Lung (tissue), 12 donors: ENCODE results near the gene HIBCH. TPM values are rescaled to one million over a fixed set of nuclear protein-coding genes. Genes with fewer than 3 reads are reported as not detected.
"Not testable (repeated sequence)": the region's sequence is repeated elsewhere in the genome, so short reads cannot be mapped to it uniquely, and the experiment has no call there.

Experiments
- ATAC-seq: fragments of 200-7000 bp; cut with Tn5 transposase; one replicate; pipeline ENCODE4 v1.9.1; 2020; ENCODE audit warnings: moderate number of reproducible peaks; ENCODE audit not compliant: insufficient read depth, low FRiP score
- DNase-seq, 3 donors: peaks; one replicate each; pipeline ENCODE4 v3.0.0-alpha.2; 2013 to 2017
- H3K27ac ChIP-seq, 2 donors: one replicate each; pipeline ENCODE4 v1.5.1; 2013; ENCODE audit warnings: mild to moderate bottlenecking in 2 of 2, moderate library complexity in 2 of 2, control low read depth in 1 of 2, inconsistent platforms in 1 of 2, low read depth in 1 of 2, low read length in 1 of 2
- H3K27me3 ChIP-seq, 3 donors: one replicate each; pipeline ENCODE4 v1.5.1; 2013; ENCODE audit warnings: low read length in 2 of 3; ENCODE audit not compliant: control insufficient read depth in 3 of 3, insufficient read depth in 3 of 3
- H3K36me3 ChIP-seq, 4 donors: one replicate each; pipeline ENCODE4 v1.5.1; 2013; ENCODE audit warnings: low read length in 4 of 4, mild to moderate bottlenecking in 1 of 4, moderate library complexity in 1 of 4; ENCODE audit not compliant: control insufficient read depth in 4 of 4, insufficient read depth in 4 of 4
- H3K4me1 ChIP-seq, 5 donors: one replicate each; pipeline ENCODE4 v1.5.1; 2013; ENCODE audit warnings: low read length in 5 of 5, mild to moderate bottlenecking in 2 of 5, moderate library complexity in 1 of 5; ENCODE audit not compliant: control insufficient read depth in 5 of 5, insufficient read depth in 5 of 5
- H3K4me3 ChIP-seq: one replicate; pipeline ENCODE4 v1.5.1; 2013; ENCODE audit warnings: mild to moderate bottlenecking, control low read depth, moderate library complexity
- H3K9ac ChIP-seq, 2 donors: one replicate each; pipeline ENCODE4 v1.5.1; 2013; ENCODE audit warnings: low read length in 2 of 2, control low read depth in 1 of 2; ENCODE audit not compliant: insufficient read depth in 1 of 2
- H3K9me3 ChIP-seq, 4 donors: one replicate each; pipeline ENCODE4 v1.5.1; 2013; ENCODE audit warnings: low read length in 3 of 4, mild to moderate bottlenecking in 1 of 4, moderate library complexity in 1 of 4; ENCODE audit not compliant: control insufficient read depth in 4 of 4, insufficient read depth in 3 of 4
- WGBS, 2 donors: extraction: QIAGEN DNeasy Blood & Tissue Kit; methylation state at CpG; one replicate each; pipeline ENCODE4 v1.1.7; 2013; 5-methylcytosine and 5-hydroxymethylcytosine counted together
- polyA plus RNA-seq, 2 donors: library from polyadenylated mRNA; stranded (reverse); fragments of 200-250 nt; gene quantifications; one replicate each; pipeline ENCODE4 v1.2.1, GENCODE V29; 2013
- total RNA-seq, 2 donors: library from RNA; depleted of rRNA in 1 of 2; stranded (reverse); fragments of >200 nt in 1 of 2; gene quantifications; one replicate each; pipeline ENCODE4 v1.2.1, GENCODE V29; 2014 to 2021
- TF ChIP-seq, protein P1 (sequence below): IDR thresholded peaks from 2 replicates; pipeline ENCODE4 v1.5.1; 2012; ENCODE audit warnings: mild to moderate bottlenecking; ENCODE audit errors: control extremely low read depth, extremely low read depth
- donor health status: control.
- donor health status: control.
- donor health status: Bipolar disorder and iron deficiency.
- donor health status: healthy.
- donor health status: DM: yes; HTN: yes; CAD: no.

The HIBCH gene
- total and polyA plus RNA-seq, 4 donors = 14.2 to 50.0 (median 17.9) TPM

DNA sequence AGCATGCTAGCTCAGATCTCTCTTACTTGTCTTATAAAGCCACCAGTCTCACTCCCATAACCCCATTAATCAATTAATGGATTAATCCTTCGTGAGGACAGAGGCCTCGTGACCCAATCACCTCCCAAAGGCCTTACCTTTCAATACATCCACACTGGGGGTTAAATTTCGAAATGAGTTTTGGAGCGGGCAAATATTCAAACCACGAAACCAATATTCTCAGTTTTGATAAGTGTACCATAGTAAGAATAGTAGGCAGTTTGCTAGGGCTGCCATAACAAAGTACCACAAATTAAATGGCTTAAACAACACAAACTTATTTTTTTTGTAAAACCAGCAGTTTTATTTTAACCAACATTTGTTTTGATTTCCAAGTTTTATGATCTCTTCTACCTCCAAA, 15.2 kb downstream of the HIBCH start:
- H3K4me1 ChIP-seq = peaks cover 0 to 4% (median 0%) of the 10 kb centered on the region in 5 donors
- WGBS, 2 donors = 90 to 94% methylated on average over 5 of the region's 5 CpGs
- no peak overlapping the region for H3K9ac ChIP-seq
- no peak overlapping the region for H3K27ac ChIP-seq
- H3K4me3 ChIP-seq = no peak overlapping the region
- no peaks in the 10 kb centered on the region for H3K27me3 ChIP-seq
- peaks cover 0 to 5% (median 0%) of the 10 kb centered on the region in 4 donors for H3K9me3 ChIP-seq
- ATAC-seq = no peak
- TF ChIP-seq, protein P1, sequence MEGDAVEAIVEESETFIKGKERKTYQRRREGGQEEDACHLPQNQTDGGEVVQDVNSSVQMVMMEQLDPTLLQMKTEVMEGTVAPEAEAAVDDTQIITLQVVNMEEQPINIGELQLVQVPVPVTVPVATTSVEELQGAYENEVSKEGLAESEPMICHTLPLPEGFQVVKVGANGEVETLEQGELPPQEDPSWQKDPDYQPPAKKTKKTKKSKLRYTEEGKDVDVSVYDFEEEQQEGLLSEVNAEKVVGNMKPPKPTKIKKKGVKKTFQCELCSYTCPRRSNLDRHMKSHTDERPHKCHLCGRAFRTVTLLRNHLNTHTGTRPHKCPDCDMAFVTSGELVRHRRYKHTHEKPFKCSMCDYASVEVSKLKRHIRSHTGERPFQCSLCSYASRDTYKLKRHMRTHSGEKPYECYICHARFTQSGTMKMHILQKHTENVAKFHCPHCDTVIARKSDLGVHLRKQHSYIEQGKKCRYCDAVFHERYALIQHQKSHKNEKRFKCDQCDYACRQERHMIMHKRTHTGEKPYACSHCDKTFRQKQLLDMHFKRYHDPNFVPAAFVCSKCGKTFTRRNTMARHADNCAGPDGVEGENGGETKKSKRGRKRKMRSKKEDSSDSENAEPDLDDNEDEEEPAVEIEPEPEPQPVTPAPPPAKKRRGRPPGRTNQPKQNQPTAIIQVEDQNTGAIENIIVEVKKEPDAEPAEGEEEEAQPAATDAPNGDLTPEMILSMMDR = no peak
- DNase-seq = no peak
- peaks cover 6 to 17% (median 9%) of the 10 kb centered on the region in 4 donors for H3K36me3 ChIP-seq

DNA sequence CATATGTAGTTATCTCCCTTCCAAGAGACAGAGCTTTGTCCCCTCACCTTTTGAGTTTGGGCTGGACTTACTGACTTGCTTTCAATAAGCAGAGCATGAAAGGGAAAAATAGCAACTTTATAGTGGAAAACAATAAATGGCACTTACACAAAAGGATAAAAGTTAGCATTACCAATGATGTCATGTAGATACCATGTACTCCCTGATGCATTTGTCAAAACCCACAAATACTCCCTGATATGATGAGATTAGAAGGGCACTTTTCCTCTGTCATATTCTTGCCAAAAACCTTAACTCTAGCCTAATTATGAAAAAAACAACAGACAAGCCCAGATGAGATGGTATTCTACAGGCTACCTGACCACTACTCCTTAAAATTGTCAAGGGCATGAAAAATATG, 16.0 kb downstream of the HIBCH start:
- H3K9me3 ChIP-seq = peaks cover 0 to 4% (median 0%) of the 10 kb centered on the region in 4 donors
- H3K27me3 ChIP-seq = no peaks in the 10 kb centered on the region
- ATAC-seq = no peak
- no peak overlapping the region for H3K27ac ChIP-seq
- peaks cover 6 to 17% (median 9%) of the 10 kb centered on the region in 4 donors for H3K36me3 ChIP-seq
- no peak overlapping the region for H3K9ac ChIP-seq
- peaks cover 0 to 4% (median 0%) of the 10 kb centered on the region in 5 donors for H3K4me1 ChIP-seq
- H3K4me3 ChIP-seq = no peak overlapping the region
- TF ChIP-seq, protein P1 = no peak
- no peak for DNase-seq

DNA sequence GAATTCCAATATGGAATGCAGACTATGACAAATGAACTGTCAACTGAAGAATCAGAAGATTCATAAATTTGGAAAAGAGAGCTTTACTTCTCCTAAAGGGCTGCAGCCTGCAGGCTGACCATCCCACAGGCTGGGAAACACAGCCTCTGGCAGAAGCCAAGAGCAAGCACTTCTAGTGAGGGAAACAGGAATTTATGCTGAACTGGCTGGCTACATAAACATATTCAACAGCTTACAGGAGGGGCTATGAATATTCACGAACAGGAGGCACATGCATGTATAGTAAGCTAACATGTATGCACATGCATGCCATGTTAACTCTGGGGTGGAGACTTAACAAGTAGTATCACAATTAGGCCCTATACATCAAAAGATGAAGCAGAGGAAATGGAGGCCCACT, 17.6 kb downstream of the HIBCH start:
- 97 to 100% methylated on average over 1 of the region's 1 CpG for WGBS, 2 donors
- ATAC-seq (no peak), DNase-seq (no peak)
- no peaks in the 10 kb centered on the region for H3K27me3 ChIP-seq
- H3K9ac ChIP-seq = no peak overlapping the region
- peaks cover 0 to 4% (median 0%) of the 10 kb centered on the region in 5 donors for H3K4me1 ChIP-seq
- peaks cover 5 to 16% (median 8%) of the 10 kb centered on the region in 4 donors for H3K36me3 ChIP-seq
- H3K27ac ChIP-seq = no peak overlapping the region
- no peak overlapping the region for H3K4me3 ChIP-seq
- H3K9me3 ChIP-seq = peaks cover 0 to 3% (median 0%) of the 10 kb centered on the region in 4 donors
- TF ChIP-seq, protein P1 = no peak

DNA sequence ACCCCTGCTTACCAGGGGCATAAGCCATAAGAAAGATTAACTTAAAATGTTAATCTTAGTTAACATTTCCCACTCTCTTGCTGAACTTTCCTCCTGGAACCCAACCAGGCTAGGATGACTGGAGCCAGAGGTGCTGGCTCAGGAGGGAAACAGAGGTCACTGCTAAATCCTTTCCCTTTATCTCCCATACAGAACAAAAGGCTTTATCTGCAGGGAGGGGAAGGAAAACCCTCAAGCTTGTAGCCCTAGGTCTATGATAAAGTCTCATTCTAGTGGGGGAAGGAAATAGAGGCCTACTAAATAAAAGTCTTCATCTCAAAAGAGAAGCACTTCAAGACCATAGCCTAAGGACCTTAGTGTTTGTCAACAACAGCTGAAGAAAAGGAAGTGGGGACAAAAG, 18.6 kb downstream of the HIBCH start:
- Histone ChIP-seq H3K27ac (no peak overlapping the region), H3K27me3 (no peaks in the 10 kb centered on the region), H3K4me1 (peaks cover 0 to 4% (median 0%) of the 10 kb centered on the region in 5 donors), H3K9me3 (peaks cover 0 to 3% (median 0%) of the 10 kb centered on the region in 4 donors), H3K4me3 (no peak overlapping the region), H3K36me3 (peaks cover 4 to 13% (median 8%) of the 10 kb centered on the region in 4 donors), H3K9ac (no peak overlapping the region)
- TF ChIP-seq, protein P1 = no peak
- ATAC-seq (no peak), DNase-seq (no peak)

DNA sequence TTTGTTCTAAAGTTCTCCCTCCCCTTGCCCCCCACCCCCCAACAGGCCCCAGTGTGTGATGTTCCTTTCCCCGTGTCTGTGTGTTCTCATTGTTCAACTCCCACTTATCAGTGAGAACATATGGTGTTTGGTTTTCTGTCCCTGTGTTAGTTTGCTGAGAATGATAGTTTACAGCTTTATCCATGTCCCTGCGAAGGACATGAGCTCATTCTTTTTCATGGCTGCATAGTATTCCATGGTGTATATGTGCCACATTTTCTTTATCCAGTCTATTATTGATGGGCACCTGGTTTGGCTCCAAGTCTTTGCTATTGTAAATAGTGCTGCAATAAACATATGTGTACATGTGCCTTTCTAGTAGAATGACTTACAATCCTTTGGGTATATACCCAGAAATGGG, 21.7 kb downstream of the HIBCH start:
- DNase-seq, H3K4me1 ChIP-seq, H3K27ac ChIP-seq, ATAC-seq, H3K9ac ChIP-seq, H3K4me3 ChIP-seq, H3K27me3 ChIP-seq, H3K9me3 ChIP-seq: not testable (repeated sequence)
- H3K36me3 ChIP-seq = peaks cover 0 to 25% (median 7%) of the 10 kb centered on the region in 4 donors
- 96 to 97% methylated on average over 2 of the region's 2 CpGs for WGBS, 2 donors
